AG04449 (cell line): ENCODE measurements around the gene OSBPL3.
A peak's percentile ranks its signal among the peaks of the same experiment; 100 is the strongest.

ENCODE experiments used
- CTCF ChIA-PET: fragments of 350-600 bp; formaldehyde crosslinking; extraction: SDS; loops from one replicate; lab custom pipeline; 2021; ENCODE audit warnings: antibody characterized with exemption; lab: Yijun Ruan, JAX
- POLR2A ChIA-PET: fragments of 400-600, 350-600 bp; formaldehyde crosslinking; extraction: SDS; loops from one replicate; lab custom pipeline; 2020; ENCODE audit warnings: antibody characterized with exemption, inconsistent platforms; lab: Yijun Ruan, JAX
- DNase-seq: peaks from one replicate; pipeline ENCODE4 v3.0.0-alpha.2; 2010; ENCODE audit warnings: low read depth, low spot score
- H3K4me3 ChIP-seq: 2 replicates; pipeline ENCODE4 v1.5.1; 2011; ENCODE audit warnings: low read depth, mild to moderate bottlenecking, control low read depth, low read length
- CTCF ChIP-seq: IDR thresholded peaks from one replicate; pipeline ENCODE4 v1.5.1; 2011; ENCODE audit warnings: mild to moderate bottlenecking, moderate library complexity, low read length, control low read depth, inconsistent platforms; ENCODE audit not compliant: insufficient read depth; ENCODE audit errors: missing control alignments

Gene OSBPL3

GRCh38 chr7:24899905-24900304, 80.1 kb downstream of the OSBPL3 start:
- TF ChIP-seq CTCF = no peak
- ChIA-PET POLR2A (no interaction called here), CTCF (interaction anchor here (1.4 kb wide), 1 partner anchor 19 kb away, joined by 4 read pairs; no protein-coding TSS in a partner anchor)
- H3K4me3 ChIP-seq = no peak overlapping the region
- no peak for DNase-seq

GRCh38 chr7:24899161-24899560, 80.8 kb downstream of the OSBPL3 start:
- CTCF ChIA-PET = interaction anchor here (1.4 to 1.7 kb wide), 2 partner anchors 12 to 18 kb away, joined by 4 to 6 read pairs; no protein-coding TSS in a partner anchor
- DNase-seq = no peak

GRCh38 chr7:24898691-24899090, 81.3 kb downstream of the OSBPL3 start:
- no peak overlapping the region for H3K4me3 ChIP-seq
- TF ChIP-seq CTCF = no peak
- POLR2A ChIA-PET = no interaction called here
- DNase-seq = no peak
- CTCF ChIA-PET = interaction anchor here (1.4 to 1.7 kb wide), 2 partner anchors 12 to 17 kb away, joined by 4 to 6 read pairs; no protein-coding TSS in a partner anchor

More at GRCh38 chr7:24899161-24899560, 80.8 kb downstream of the OSBPL3 start:
- POLR2A ChIA-PET = no interaction called here
- H3K4me3 ChIP-seq = no peak overlapping the region
- TF ChIP-seq CTCF = no peak

- ChIA-PET CTCF (interaction anchor here (0.9 to 1.7 kb wide), 8 partner anchors 9 to 198 kb away, joined by 3 to 12 read pairs (median 3); no protein-coding TSS in a partner anchor), POLR2A (no interaction called here)
- DNase-seq = no peak
- H3K4me3 ChIP-seq = no peak overlapping the region
- TF ChIP-seq CTCF = no peak
Measured at GRCh38 chr7:24896031-24896501, 83.9 kb downstream of the OSBPL3 start.

GRCh38 chr7:24894429-24895221, 85.4 kb downstream of the OSBPL3 start:
- ChIA-PET POLR2A (no interaction called here), CTCF (interaction anchor here (0.6 to 3.5 kb wide), 12 partner anchors 9 to 203 kb away, joined by 3 to 24 read pairs (median 4); no protein-coding TSS in a partner anchor)
- peak; percentile 33 for TF ChIP-seq CTCF
- H3K4me3 ChIP-seq = no peak overlapping the region
- no peak for DNase-seq

GRCh38 chr7:24891311-24891735, 88.7 kb downstream of the OSBPL3 start:
- H3K4me3 ChIP-seq = no peak overlapping the region
- POLR2A ChIA-PET = interaction anchor here (0.9 kb wide), 1 partner anchor 59 kb away, joined by 3 read pairs; no protein-coding TSS in a partner anchor
- TF ChIP-seq CTCF = no peak
- no peak for DNase-seq
- CTCF ChIA-PET = interaction anchor here (0.9 to 3.2 kb wide), 5 partner anchors 10 to 207 kb away, joined by 3 to 12 read pairs (median 3); no protein-coding TSS in a partner anchor
